PC-3 (cell line): Measurements from ENCODE around the gene CEP85L.

ENCODE experiments used
- EZH2 ChIP-seq: fragments of 300-600 bp; sonication (generic); IDR thresholded peaks from one replicate; pipeline ENCODE4 v1.6.1; 2017; ENCODE audit warnings: antibody characterized with exemption, mild to moderate bottlenecking, low read length; ENCODE audit not compliant: unreplicated experiment
- EZH2phosphoT487 ChIP-seq: fragments of 300-600 bp; sonication (generic); IDR thresholded peaks from 2 replicates; pipeline ENCODE4 v1.6.1; 2018; ENCODE audit warnings: mild to moderate bottlenecking, antibody characterized with exemption, low read length, borderline replicate concordance
- TF ChIP-seq, protein P1 (sequence below): fragments of 300-600 bp; sonication (generic); conservative IDR thresholded peaks from 2 replicates; pipeline ENCODE4 v1.5.1; 2017; ENCODE audit warnings: antibody characterized with exemption, low read depth, mild to moderate bottlenecking, low read length

DNA sequence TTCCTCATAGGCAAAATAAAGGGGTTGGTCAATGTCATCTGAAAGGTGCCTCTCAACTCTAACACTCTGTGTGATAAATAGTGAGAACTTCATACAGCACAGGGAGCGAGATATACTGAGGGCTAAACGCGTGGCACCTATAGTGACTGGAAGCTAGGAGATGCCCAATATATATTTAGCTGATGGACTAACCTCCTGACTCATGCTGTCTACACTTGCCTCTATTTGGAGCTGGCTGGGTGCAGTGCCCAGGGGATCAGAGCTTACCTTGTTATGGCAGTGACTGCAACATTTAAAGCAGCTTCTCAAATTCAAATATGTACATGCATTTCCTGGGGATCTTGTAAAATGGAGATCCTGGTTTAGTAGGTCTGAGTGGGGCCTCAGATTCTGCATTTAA lies 214.9 kb downstream of the CEP85L start:
- TF ChIP-seq EZH2 = no peak
- TF ChIP-seq, protein P1, sequence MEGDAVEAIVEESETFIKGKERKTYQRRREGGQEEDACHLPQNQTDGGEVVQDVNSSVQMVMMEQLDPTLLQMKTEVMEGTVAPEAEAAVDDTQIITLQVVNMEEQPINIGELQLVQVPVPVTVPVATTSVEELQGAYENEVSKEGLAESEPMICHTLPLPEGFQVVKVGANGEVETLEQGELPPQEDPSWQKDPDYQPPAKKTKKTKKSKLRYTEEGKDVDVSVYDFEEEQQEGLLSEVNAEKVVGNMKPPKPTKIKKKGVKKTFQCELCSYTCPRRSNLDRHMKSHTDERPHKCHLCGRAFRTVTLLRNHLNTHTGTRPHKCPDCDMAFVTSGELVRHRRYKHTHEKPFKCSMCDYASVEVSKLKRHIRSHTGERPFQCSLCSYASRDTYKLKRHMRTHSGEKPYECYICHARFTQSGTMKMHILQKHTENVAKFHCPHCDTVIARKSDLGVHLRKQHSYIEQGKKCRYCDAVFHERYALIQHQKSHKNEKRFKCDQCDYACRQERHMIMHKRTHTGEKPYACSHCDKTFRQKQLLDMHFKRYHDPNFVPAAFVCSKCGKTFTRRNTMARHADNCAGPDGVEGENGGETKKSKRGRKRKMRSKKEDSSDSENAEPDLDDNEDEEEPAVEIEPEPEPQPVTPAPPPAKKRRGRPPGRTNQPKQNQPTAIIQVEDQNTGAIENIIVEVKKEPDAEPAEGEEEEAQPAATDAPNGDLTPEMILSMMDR = no peak
- no peak for TF ChIP-seq EZH2phosphoT487
